PC-9 (cell line): ENCODE measurements around the gene BEST3. TPM values are rescaled to one million over a fixed set of nuclear protein-coding genes. Genes with fewer than 3 reads are reported as not detected.

Experiments
- BruUV-seq: library from RNA; stranded (reverse); fragments of 400-500 nt; replicated peaks from 2 replicates; lab custom pipeline; 2021; lab: Mats Ljungman, UMichigan
- CTCF ChIA-PET: fragments of 300-600 bp; sonication (Branson Sonifier 250); formaldehyde crosslinking; loops from one replicate; lab custom pipeline; 2022; ENCODE audit warnings: antibody characterized with exemption; lab: Charles Lee
- POLR2A ChIA-PET: fragments of 300-600 bp; sonication (Branson Sonifier 250); formaldehyde crosslinking; loops from one replicate; lab custom pipeline; 2022; ENCODE audit warnings: antibody characterized with exemption; ENCODE audit not compliant: unreplicated experiment; lab: Charles Lee
- DNase-seq, 2 experiments: peaks; one replicate each; pipeline versions ENCODE4 v3.0.0 to v3.0.0-alpha.2; 2015 to 2022; ENCODE audit warnings: mixed read lengths in 1 of 2
- H2AFZ ChIP-seq: fragments of 200-600 bp; sonication (generic); 2 replicates; pipeline ENCODE4 v1.8.1; 2017; ENCODE audit warnings: antibody characterized with exemption
- H3F3A ChIP-seq: fragments of 200-600 bp; sonication (generic); 2 replicates; pipeline ENCODE4 v1.8.1; 2017; ENCODE audit warnings: antibody characterized with exemption, mild to moderate bottlenecking, low read depth; ENCODE audit not compliant: insufficient read depth
- H3K27ac ChIP-seq: fragments of 200-600 bp; sonication (generic); 2 replicates; pipeline ENCODE4 v1.6.1; 2016; ENCODE audit warnings: mixed run types
- H3K27me3 ChIP-seq: fragments of 200-600 bp; sonication (generic); 2 replicates; pipeline ENCODE4 v1.6.1; 2016; ENCODE audit warnings: low read depth, mixed run types; ENCODE audit not compliant: insufficient read depth
- H3K36me3 ChIP-seq: fragments of 200-600 bp; sonication (generic); 2 replicates; pipeline ENCODE4 v1.6.1; 2016; ENCODE audit warnings: low read depth, mixed run types
- H3K4me1 ChIP-seq: fragments of 200-600 bp; sonication (generic); replicated peaks from 2 replicates; pipeline ENCODE4 v1.6.1; 2016; ENCODE audit warnings: mixed run types; ENCODE audit not compliant: insufficient read depth
- H3K4me2 ChIP-seq: fragments of 200-600 bp; sonication (generic); 2 replicates; pipeline ENCODE4 v1.6.1; 2017; ENCODE audit warnings: mixed run types
- H3K4me3 ChIP-seq: fragments of 200-600 bp; sonication (generic); 2 replicates; pipeline ENCODE4 v1.6.1; 2016; ENCODE audit warnings: mixed run types
- H3K79me2 ChIP-seq: fragments of 200-600 bp; sonication (generic); 2 replicates; pipeline ENCODE4 v1.6.1; 2017; ENCODE audit warnings: low read depth, mixed run types
- H3K9me2 ChIP-seq: fragments of 200-600 bp; sonication (generic); 2 replicates; pipeline ENCODE4 v1.8.1; 2017; ENCODE audit warnings: mild to moderate bottlenecking; ENCODE audit not compliant: insufficient read depth
- H3K9me3 ChIP-seq: fragments of 200-600 bp; sonication (generic); 2 replicates; pipeline ENCODE4 v1.8.1; 2016; ENCODE audit warnings: low read depth; ENCODE audit not compliant: insufficient read depth
- H4K20me1 ChIP-seq: fragments of 200-600 bp; sonication (generic); 2 replicates; pipeline ENCODE4 v1.8.1; 2017; ENCODE audit not compliant: insufficient read depth
- CTCF ChIP-seq: fragments of 200-600 bp; sonication (generic); conservative IDR thresholded peaks from 2 replicates; pipeline ENCODE4 v1.6.1; 2017; ENCODE audit warnings: mixed run types, antibody characterized with exemption, mild to moderate bottlenecking, moderate library complexity
- EZH2 ChIP-seq: fragments of 200-600 bp; sonication (generic); IDR thresholded peaks from 2 replicates; pipeline ENCODE4 v1.8.0; 2017; ENCODE audit warnings: antibody characterized with exemption, low read depth
- intact Hi-C: fragments of 100-400 bp; cut with micrococcal nuclease; formaldehyde crosslinking; loops from one replicate; pipeline ENCODE4 v1.10.0; 2022; ENCODE audit not compliant: unreplicated experiment
- total RNA-seq: library from RNA; stranded (reverse); gene quantifications from 2 replicates; pipeline ENCODE4 v1.2.3, GENCODE V29; 2021

Gene BEST3
- total RNA-seq, 1 experiment from 2014 or later, result 0.17 TPM

GRCh38 chr12:69726922-69727321, 27.8 kb upstream of the BEST3 start:
- intact Hi-C loops, result no loop called here
- Histone ChIP-seq H3K79me2 (no peaks in the 10 kb centered on the region), H3K4me3 (no peak overlapping the region), H2AFZ (no peak overlapping the region), H3F3A (no peaks in the 10 kb centered on the region), H3K9me2 (no peaks in the 10 kb centered on the region), H3K27me3 (no peaks in the 10 kb centered on the region), H3K4me1 (peaks cover 3% of the 10 kb centered on the region), H3K9me3 (no peaks in the 10 kb centered on the region; the same call in 1 of the 2 replicates), H3K27ac (no peak overlapping the region), H3K4me2 (no peak overlapping the region), H4K20me1 (no peaks in the 10 kb centered on the region), H3K36me3 (no peaks in the 10 kb centered on the region)
- TF ChIP-seq EZH2, result no peak
- TF ChIP-seq CTCF, result no peak
- no TSS peak for BruUV-seq
- CTCF ChIA-PET, result no interaction called here
- POLR2A ChIA-PET, result interaction anchor here (0.6 kb wide), 1 partner anchor 124 kb away, joined by 3 read pairs; no protein-coding TSS in a partner anchor
- no peak for DNase-seq

GRCh38 chr12:69720750-69721149, 21.6 kb upstream of the BEST3 start:
- Histone ChIP-seq H3K4me3 (no peak overlapping the region), H3K27me3 (no peaks in the 10 kb centered on the region), H3K9me3 (no peaks in the 10 kb centered on the region; the same call in 1 of the 2 replicates), H3K27ac (no peak overlapping the region), H3K4me2 (no peak overlapping the region), H4K20me1 (no peaks in the 10 kb centered on the region), H3K9me2 (no peaks in the 10 kb centered on the region), H3K4me1 (no peaks in the 10 kb centered on the region), H3K79me2 (no peaks in the 10 kb centered on the region), H3F3A (no peaks in the 10 kb centered on the region), H3K36me3 (no peaks in the 10 kb centered on the region), H2AFZ (no peak overlapping the region)
- BruUV-seq, result no TSS peak
- no peak for DNase-seq
- TF ChIP-seq CTCF, result no peak
- no peak for TF ChIP-seq EZH2
- intact Hi-C loops, result no loop called here
- POLR2A ChIA-PET, result no interaction called here
- CTCF ChIA-PET, result no interaction called here

- intact Hi-C loops, result no loop called here
- ChIA-PET CTCF (no interaction called here), POLR2A (no interaction called here)
- Histone ChIP-seq H3K27me3 (no peaks in the 10 kb centered on the region), H3K9me3 (no peaks in the 10 kb centered on the region; the same call in 1 of the 2 replicates), H3K9me2 (no peaks in the 10 kb centered on the region), H3K4me1 (no peaks in the 10 kb centered on the region), H3F3A (no peaks in the 10 kb centered on the region), H2AFZ (no peak overlapping the region), H3K4me3 (no peak overlapping the region), H3K36me3 (no peaks in the 10 kb centered on the region), H3K4me2 (no peak overlapping the region), H3K27ac (no peak overlapping the region), H3K79me2 (no peaks in the 10 kb centered on the region), H4K20me1 (no peaks in the 10 kb centered on the region)
- TF ChIP-seq EZH2 (no peak), CTCF (no peak)
- no TSS peak for BruUV-seq
- DNase-seq, result no peak
Measured at GRCh38 chr12:69719336-69720316, 20.5 kb upstream of the BEST3 start.
